ENCODE results near the gene ANKIB1. TPM values are rescaled to one million over a fixed set of nuclear protein-coding genes. Genes with fewer than 3 reads are reported as not detected.

ANKIB1 gene
- total RNA-seq, 1 experiment from 2014 or later, result 83.8 TPM

DNA sequence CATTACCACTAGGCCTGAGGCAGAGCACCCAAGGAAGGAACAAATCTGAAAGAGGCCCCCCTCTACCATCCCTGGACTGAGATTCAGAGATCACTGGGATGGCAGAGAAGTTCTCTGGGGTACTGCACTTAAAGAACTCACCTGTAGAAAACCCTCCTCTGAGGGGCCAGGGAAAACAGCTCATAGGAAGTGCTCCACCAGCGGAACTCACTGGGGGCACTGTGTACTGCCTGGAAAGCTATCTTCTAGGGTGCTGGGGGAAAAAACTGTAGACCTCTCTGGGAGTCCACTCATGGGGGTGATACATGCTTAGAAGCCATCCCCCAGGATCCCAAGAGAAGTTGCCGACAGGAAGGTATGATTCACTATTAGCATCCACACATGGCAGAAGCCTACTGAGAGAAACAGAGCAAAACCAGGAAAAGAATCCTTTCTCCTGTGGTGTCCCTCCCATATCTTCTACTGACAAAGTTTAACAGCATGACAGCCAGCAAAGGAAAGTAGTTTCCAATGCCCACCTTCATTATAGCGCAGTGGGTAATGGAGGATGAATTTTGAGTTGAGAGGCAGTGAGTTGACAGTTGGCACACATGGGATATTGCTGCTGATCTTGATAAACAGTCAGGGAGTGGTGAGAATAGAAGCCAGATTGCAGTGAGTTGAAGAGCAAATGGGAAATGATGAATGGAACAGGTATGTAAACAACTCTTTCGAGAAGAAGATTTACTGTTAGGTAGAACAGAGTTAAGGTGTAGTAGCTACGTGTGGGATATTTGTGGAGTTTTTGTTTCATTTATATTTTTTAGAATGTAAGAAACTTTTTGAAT lies 20.9 kb downstream of the ANKIB1 start:
- Histone ChIP-seq H3K27ac (ENCODE audit: low read length) (no peak overlapping the region), H3K4me1 (ENCODE audit: control insufficient read depth, insufficient read depth, low read length) (no peaks in the 10 kb centered on the region), H3K9me3 (ENCODE audit: control insufficient read depth, insufficient read depth, low read depth, low read length) (peaks cover 7% of the 10 kb centered on the region; the same call in 1 of the 2 replicates), H3K4me3 (ENCODE audit: low read depth in 2 of 2, low read length in 2 of 2) (no peak overlapping the region), H3K36me3 (ENCODE audit: control insufficient read depth, insufficient read depth, low read length) (no peaks in the 10 kb centered on the region), H3K27me3 (ENCODE audit: control insufficient read depth, insufficient read depth, low read length) (no peaks in the 10 kb centered on the region)
- ATAC-seq, result no peak
- BruUV-seq (replicated peaks), result no TSS peak
- ChIA-PET POLR2A (interaction anchor here (0.6 kb wide), 1 partner anchor 481 kb away, joined by 3 read pairs; no protein-coding TSS in a partner anchor), CTCF (no interaction called here)
- intact Hi-C loops (cut with micrococcal nuclease; ENCODE audit: unreplicated experiment) (no loop called here), in situ Hi-C loops (cut with HindIII; ENCODE audit: low pct_unique_long_range_greater_than_20kb, low sequenced_read_pairs) (no loop called here)
- DNase-seq (ENCODE audit: low read depth, low spot score), result no peak
- no peak for TF ChIP-seq SIN3A (IDR thresholded peaks at IDR 0.05; ENCODE audit: borderline replicate concordance, insufficient read depth, low read depth, low read length)

- ChIA-PET CTCF (no interaction called here), POLR2A (no interaction called here)
- Histone ChIP-seq H3K27me3 (ENCODE audit: control insufficient read depth, insufficient read depth, low read length) (no peaks in the 10 kb centered on the region), H3K4me3 (ENCODE audit: low read depth in 2 of 2, low read length in 2 of 2) (no peak overlapping the region), H3K27ac (ENCODE audit: low read length) (no peak overlapping the region), H3K9me3 (ENCODE audit: control insufficient read depth, insufficient read depth, low read depth, low read length) (no peaks in the 10 kb centered on the region), H3K4me1 (ENCODE audit: control insufficient read depth, insufficient read depth, low read length) (no peaks in the 10 kb centered on the region), H3K36me3 (ENCODE audit: control insufficient read depth, insufficient read depth, low read length) (no peaks in the 10 kb centered on the region)
- BruUV-seq (replicated peaks), result no TSS peak
- in situ Hi-C loops (cut with HindIII; ENCODE audit: low pct_unique_long_range_greater_than_20kb, low sequenced_read_pairs) (no loop called here), intact Hi-C loops (cut with micrococcal nuclease; ENCODE audit: unreplicated experiment) (no loop called here)
- no peak for ATAC-seq
- TF ChIP-seq SIN3A (IDR thresholded peaks at IDR 0.05; ENCODE audit: borderline replicate concordance, insufficient read depth, low read depth, low read length), result no peak
- TF ChIP-seq TCF7L2 (IDR thresholded peaks at IDR 0.05; ENCODE audit: low read depth, low read length), result no peak
- no peak for TF ChIP-seq POLR2AphosphoS5 (IDR thresholded peaks at IDR 0.05; ENCODE audit: low read depth, low read length)
- TF ChIP-seq, protein P1, sequence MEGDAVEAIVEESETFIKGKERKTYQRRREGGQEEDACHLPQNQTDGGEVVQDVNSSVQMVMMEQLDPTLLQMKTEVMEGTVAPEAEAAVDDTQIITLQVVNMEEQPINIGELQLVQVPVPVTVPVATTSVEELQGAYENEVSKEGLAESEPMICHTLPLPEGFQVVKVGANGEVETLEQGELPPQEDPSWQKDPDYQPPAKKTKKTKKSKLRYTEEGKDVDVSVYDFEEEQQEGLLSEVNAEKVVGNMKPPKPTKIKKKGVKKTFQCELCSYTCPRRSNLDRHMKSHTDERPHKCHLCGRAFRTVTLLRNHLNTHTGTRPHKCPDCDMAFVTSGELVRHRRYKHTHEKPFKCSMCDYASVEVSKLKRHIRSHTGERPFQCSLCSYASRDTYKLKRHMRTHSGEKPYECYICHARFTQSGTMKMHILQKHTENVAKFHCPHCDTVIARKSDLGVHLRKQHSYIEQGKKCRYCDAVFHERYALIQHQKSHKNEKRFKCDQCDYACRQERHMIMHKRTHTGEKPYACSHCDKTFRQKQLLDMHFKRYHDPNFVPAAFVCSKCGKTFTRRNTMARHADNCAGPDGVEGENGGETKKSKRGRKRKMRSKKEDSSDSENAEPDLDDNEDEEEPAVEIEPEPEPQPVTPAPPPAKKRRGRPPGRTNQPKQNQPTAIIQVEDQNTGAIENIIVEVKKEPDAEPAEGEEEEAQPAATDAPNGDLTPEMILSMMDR (IDR thresholded peaks at IDR 0.05), result no peak
- TF ChIP-seq, protein P2, sequence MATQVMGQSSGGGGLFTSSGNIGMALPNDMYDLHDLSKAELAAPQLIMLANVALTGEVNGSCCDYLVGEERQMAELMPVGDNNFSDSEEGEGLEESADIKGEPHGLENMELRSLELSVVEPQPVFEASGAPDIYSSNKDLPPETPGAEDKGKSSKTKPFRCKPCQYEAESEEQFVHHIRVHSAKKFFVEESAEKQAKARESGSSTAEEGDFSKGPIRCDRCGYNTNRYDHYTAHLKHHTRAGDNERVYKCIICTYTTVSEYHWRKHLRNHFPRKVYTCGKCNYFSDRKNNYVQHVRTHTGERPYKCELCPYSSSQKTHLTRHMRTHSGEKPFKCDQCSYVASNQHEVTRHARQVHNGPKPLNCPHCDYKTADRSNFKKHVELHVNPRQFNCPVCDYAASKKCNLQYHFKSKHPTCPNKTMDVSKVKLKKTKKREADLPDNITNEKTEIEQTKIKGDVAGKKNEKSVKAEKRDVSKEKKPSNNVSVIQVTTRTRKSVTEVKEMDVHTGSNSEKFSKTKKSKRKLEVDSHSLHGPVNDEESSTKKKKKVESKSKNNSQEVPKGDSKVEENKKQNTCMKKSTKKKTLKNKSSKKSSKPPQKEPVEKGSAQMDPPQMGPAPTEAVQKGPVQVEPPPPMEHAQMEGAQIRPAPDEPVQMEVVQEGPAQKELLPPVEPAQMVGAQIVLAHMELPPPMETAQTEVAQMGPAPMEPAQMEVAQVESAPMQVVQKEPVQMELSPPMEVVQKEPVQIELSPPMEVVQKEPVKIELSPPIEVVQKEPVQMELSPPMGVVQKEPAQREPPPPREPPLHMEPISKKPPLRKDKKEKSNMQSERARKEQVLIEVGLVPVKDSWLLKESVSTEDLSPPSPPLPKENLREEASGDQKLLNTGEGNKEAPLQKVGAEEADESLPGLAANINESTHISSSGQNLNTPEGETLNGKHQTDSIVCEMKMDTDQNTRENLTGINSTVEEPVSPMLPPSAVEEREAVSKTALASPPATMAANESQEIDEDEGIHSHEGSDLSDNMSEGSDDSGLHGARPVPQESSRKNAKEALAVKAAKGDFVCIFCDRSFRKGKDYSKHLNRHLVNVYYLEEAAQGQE (IDR thresholded peaks at IDR 0.05; ENCODE audit: insufficient read depth in 1 of 2, low read depth in 2 of 2, low read length in 1 of 2), result no peak
- DNase-seq (ENCODE audit: low read depth, low spot score), result no peak
Observed at GRCh38 chr7:92268921-92269320, 23.1 kb downstream of the ANKIB1 start.

GRCh38 chr7:92275327-92275726 lies 29.6 kb downstream of the ANKIB1 start:
- intact Hi-C loops (cut with micrococcal nuclease; ENCODE audit: unreplicated experiment), result no loop called here
- Histone ChIP-seq H3K36me3 (ENCODE audit: control insufficient read depth, insufficient read depth, low read length) (no peaks in the 10 kb centered on the region), H3K27ac (ENCODE audit: low read length) (no peak overlapping the region), H3K4me1 (ENCODE audit: control insufficient read depth, insufficient read depth, low read length) (no peaks in the 10 kb centered on the region), H3K4me3 (ENCODE audit: low read depth in 2 of 2, low read length in 2 of 2) (no peak overlapping the region), H3K27me3 (ENCODE audit: control insufficient read depth, insufficient read depth, low read length) (no peaks in the 10 kb centered on the region), H3K9me3 (ENCODE audit: control insufficient read depth, insufficient read depth, low read depth, low read length) (no peaks in the 10 kb centered on the region)
- in situ Hi-C loops (cut with HindIII; ENCODE audit: low pct_unique_long_range_greater_than_20kb, low sequenced_read_pairs), result no loop called here
- ATAC-seq (no peak), DNase-seq (ENCODE audit: low read depth, low spot score) (no peak)
- TF ChIP-seq POLR2AphosphoS5 (IDR thresholded peaks at IDR 0.05; ENCODE audit: low read depth, low read length), result no peak
- TF ChIP-seq SIN3A (IDR thresholded peaks at IDR 0.05; ENCODE audit: borderline replicate concordance, insufficient read depth, low read depth, low read length), result no peak
- TF ChIP-seq, protein P1 (IDR thresholded peaks at IDR 0.05), result no peak
- TF ChIP-seq, protein P2 (IDR thresholded peaks at IDR 0.05; ENCODE audit: insufficient read depth in 1 of 2, low read depth in 2 of 2, low read length in 1 of 2), result no peak
- TF ChIP-seq TCF7L2 (IDR thresholded peaks at IDR 0.05; ENCODE audit: low read depth, low read length), result no peak
- BruUV-seq (replicated peaks), result no TSS peak
- POLR2A ChIA-PET, result no interaction called here
- CTCF ChIA-PET, result interaction anchor here (0.6 kb wide), 1 partner anchor 40 kb away, joined by 3 read pairs; no protein-coding TSS in a partner anchor
